IPS-15b (cell line): ENCODE data around the gene ACAD11.

Experiments
- H3K27me3 ChIP-seq: one replicate; pipeline ENCODE4 v1.6.1; 2013; ENCODE audit warnings: low read length; ENCODE audit not compliant: control insufficient read depth, insufficient read depth
- H3K36me3 ChIP-seq: one replicate; pipeline ENCODE4 v1.6.1; 2013; ENCODE audit warnings: low read length; ENCODE audit not compliant: control insufficient read depth, insufficient read depth
- H3K4me1 ChIP-seq: one replicate; pipeline ENCODE4 v1.6.1; 2013; ENCODE audit warnings: mild to moderate bottlenecking, low read length; ENCODE audit not compliant: control insufficient read depth, insufficient read depth
- H3K4me3 ChIP-seq: one replicate; pipeline ENCODE4 v1.5.1; 2013; ENCODE audit warnings: low read depth, low read length
- H3K9ac ChIP-seq: one replicate; pipeline ENCODE4 v1.6.1; 2013; ENCODE audit warnings: low read depth, mild to moderate bottlenecking, low read length
- H3K9me3 ChIP-seq: one replicate; pipeline ENCODE4 v1.6.1; 2013; ENCODE audit warnings: mild to moderate bottlenecking, low read length; ENCODE audit not compliant: control insufficient read depth, insufficient read depth

Gene ACAD11, protein sequence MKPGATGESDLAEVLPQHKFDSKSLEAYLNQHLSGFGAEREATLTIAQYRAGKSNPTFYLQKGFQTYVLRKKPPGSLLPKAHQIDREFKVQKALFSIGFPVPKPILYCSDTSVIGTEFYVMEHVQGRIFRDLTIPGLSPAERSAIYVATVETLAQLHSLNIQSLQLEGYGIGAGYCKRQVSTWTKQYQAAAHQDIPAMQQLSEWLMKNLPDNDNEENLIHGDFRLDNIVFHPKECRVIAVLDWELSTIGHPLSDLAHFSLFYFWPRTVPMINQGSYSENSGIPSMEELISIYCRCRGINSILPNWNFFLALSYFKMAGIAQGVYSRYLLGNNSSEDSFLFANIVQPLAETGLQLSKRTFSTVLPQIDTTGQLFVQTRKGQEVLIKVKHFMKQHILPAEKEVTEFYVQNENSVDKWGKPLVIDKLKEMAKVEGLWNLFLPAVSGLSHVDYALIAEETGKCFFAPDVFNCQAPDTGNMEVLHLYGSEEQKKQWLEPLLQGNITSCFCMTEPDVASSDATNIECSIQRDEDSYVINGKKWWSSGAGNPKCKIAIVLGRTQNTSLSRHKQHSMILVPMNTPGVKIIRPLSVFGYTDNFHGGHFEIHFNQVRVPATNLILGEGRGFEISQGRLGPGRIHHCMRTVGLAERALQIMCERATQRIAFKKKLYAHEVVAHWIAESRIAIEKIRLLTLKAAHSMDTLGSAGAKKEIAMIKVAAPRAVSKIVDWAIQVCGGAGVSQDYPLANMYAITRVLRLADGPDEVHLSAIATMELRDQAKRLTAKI

GRCh38 chr3:132659365-132660051 is at the start of gene ACAD11:
TSS of gene ACAD11 (minus strand) at chr3:132659809. CDS start at chr3:132659751, 58 bp downstream.
- Histone ChIP-seq H3K4me3 (peak within 1 kb of the TSS; percentile 97), H3K36me3 (no peaks in the 10 kb centered on the region), H3K9ac (peak within 1 kb of the TSS; percentile 84), H3K9me3 (no peaks in the 10 kb centered on the region), H3K27me3 (no peaks in the 10 kb centered on the region), H3K4me1 (peaks cover 6% of the 10 kb centered on the region)

DNA sequence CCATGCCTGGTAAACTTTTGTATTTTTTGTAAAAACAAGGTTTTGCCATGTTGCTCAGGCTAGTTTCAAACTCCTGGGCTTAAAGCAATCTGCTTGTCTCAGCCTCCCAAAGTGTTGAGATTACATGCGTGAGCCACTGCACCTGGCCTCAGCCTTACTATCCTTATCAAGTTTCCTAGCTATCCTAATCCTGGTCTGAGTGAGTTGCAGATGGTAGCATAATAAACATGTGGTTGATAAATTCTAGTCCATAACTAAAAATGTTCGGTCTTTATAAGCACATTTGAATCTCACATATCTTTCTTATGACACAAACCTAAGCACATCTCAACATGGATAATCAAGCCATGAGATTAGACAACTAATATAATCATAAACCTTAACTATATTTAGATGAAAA is 44.1 kb upstream of the ACAD11 start:
- H3K4me3 ChIP-seq = no peak overlapping the region
- H3K36me3 ChIP-seq = no peaks in the 10 kb centered on the region
- H3K27me3 ChIP-seq = no peaks in the 10 kb centered on the region
- H3K9me3 ChIP-seq = no peaks in the 10 kb centered on the region
- no peak overlapping the region for H3K9ac ChIP-seq
- H3K4me1 ChIP-seq = no peaks in the 10 kb centered on the region

- no peaks in the 10 kb centered on the region for H3K9me3 ChIP-seq
- H3K36me3 ChIP-seq = no peaks in the 10 kb centered on the region
- H3K4me3 ChIP-seq = no peak overlapping the region
- no peak overlapping the region for H3K9ac ChIP-seq
- H3K4me1 ChIP-seq = no peaks in the 10 kb centered on the region
- H3K27me3 ChIP-seq = no peaks in the 10 kb centered on the region
Measured at GRCh38 chr3:132695422-132695821, 35.8 kb upstream of the ACAD11 start.

- H3K4me1 ChIP-seq = no peaks in the 10 kb centered on the region
- H3K9me3 ChIP-seq = no peaks in the 10 kb centered on the region
- H3K36me3 ChIP-seq = no peaks in the 10 kb centered on the region
- no peak overlapping the region for H3K4me3 ChIP-seq
- no peaks in the 10 kb centered on the region for H3K27me3 ChIP-seq
- H3K9ac ChIP-seq = no peak overlapping the region
Measured at GRCh38 chr3:132694991-132695390, 35.4 kb upstream of the ACAD11 start.

DNA sequence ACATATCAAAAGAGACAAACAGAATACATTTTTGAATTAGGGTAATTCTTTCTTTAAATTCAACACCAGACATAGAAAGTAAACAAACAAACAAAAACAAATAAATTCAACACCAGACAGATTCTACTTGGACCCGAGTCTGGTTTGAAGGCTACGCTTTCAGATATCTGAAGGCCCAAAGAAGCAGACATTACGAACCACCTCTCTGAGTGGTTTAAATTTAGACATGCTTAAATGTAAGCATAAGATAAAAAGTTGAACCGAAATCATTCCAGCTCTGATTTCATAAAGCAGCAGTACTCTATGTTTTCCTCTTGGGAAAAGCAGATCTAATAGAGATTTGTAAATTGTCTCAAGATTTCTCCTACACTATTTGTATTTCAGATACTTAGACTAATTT is 30.4 kb upstream of the ACAD11 start:
- no peaks in the 10 kb centered on the region for H3K27me3 ChIP-seq
- no peak overlapping the region for H3K9ac ChIP-seq
- no peaks in the 10 kb centered on the region for H3K36me3 ChIP-seq

DNA sequence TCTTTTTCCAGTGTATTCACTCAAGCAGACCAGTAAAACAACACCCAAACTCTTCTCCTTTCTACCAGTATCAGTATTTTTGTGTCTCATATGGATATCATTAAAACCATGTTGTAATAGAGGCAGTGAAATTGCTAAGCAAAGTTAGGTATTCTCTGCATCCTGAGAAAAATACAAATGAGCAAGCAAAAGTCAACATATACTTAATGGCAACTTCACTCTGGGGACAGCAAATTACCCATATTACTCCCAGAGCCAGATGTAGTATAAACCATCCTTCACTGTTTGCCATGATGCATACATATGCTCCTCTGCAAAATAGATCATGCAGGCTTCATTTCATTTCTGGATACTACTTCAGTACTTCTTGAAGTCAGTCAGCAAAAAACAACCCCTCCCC is 22.6 kb upstream of the ACAD11 start:
- Histone ChIP-seq H3K36me3 (no peaks in the 10 kb centered on the region), H3K9me3 (no peaks in the 10 kb centered on the region), H3K4me3 (no peak overlapping the region), H3K4me1 (no peaks in the 10 kb centered on the region), H3K27me3 (no peaks in the 10 kb centered on the region), H3K9ac (no peak overlapping the region)

More for the DNA sequence above, 30.4 kb upstream of the ACAD11 start:
- Histone ChIP-seq H3K4me3 (no peak overlapping the region), H3K4me1 (no peaks in the 10 kb centered on the region), H3K9me3 (no peaks in the 10 kb centered on the region)

GRCh38 chr3:132681421-132681820 is 21.8 kb upstream of the ACAD11 start:
- H3K27me3 ChIP-seq = no peaks in the 10 kb centered on the region
- H3K36me3 ChIP-seq = no peaks in the 10 kb centered on the region
- no peaks in the 10 kb centered on the region for H3K4me1 ChIP-seq
- H3K4me3 ChIP-seq = no peak overlapping the region
- H3K9me3 ChIP-seq = no peaks in the 10 kb centered on the region
- H3K9ac ChIP-seq = no peak overlapping the region

- H3K27me3 ChIP-seq = no peaks in the 10 kb centered on the region
- no peaks in the 10 kb centered on the region for H3K4me1 ChIP-seq
- no peaks in the 10 kb centered on the region for H3K36me3 ChIP-seq
- H3K9me3 ChIP-seq = no peaks in the 10 kb centered on the region
- H3K9ac ChIP-seq = no peak overlapping the region
- H3K4me3 ChIP-seq = no peak overlapping the region
Measured at GRCh38 chr3:132679911-132680310, 20.3 kb upstream of the ACAD11 start.

GRCh38 chr3:132675408-132675807 is 15.8 kb upstream of the ACAD11 start:
- Histone ChIP-seq H3K9me3 (no peaks in the 10 kb centered on the region), H3K4me3 (no peak overlapping the region), H3K9ac (no peak overlapping the region), H3K36me3 (no peaks in the 10 kb centered on the region), H3K27me3 (no peaks in the 10 kb centered on the region), H3K4me1 (no peaks in the 10 kb centered on the region)

- Histone ChIP-seq H3K27me3 (no peaks in the 10 kb centered on the region), H3K4me3 (no peak overlapping the region), H3K36me3 (peaks cover 6% of the 10 kb centered on the region), H3K9me3 (no peaks in the 10 kb centered on the region), H3K4me1 (no peaks in the 10 kb centered on the region), H3K9ac (no peak overlapping the region)
Measured at GRCh38 chr3:132669256-132669777, 9.7 kb upstream of the ACAD11 start.

- Histone ChIP-seq H3K4me1 (peaks cover 6% of the 10 kb centered on the region), H3K27me3 (no peaks in the 10 kb centered on the region), H3K9me3 (no peaks in the 10 kb centered on the region), H3K4me3 (no peak overlapping the region), H3K9ac (no peak overlapping the region), H3K36me3 (peaks cover 6% of the 10 kb centered on the region)
Measured at GRCh38 chr3:132665230-132665745, 5.7 kb upstream of the ACAD11 start.
